ENCODE data around the gene NPHS1. TPM values are rescaled to one million over a fixed set of nuclear protein-coding genes. Genes with fewer than 3 reads are reported as not detected.

NPHS1 gene
- total RNA-seq, 4 donors from 2014 or later, result 0.48 to 1.5 TPM; not detected in 2

DNA sequence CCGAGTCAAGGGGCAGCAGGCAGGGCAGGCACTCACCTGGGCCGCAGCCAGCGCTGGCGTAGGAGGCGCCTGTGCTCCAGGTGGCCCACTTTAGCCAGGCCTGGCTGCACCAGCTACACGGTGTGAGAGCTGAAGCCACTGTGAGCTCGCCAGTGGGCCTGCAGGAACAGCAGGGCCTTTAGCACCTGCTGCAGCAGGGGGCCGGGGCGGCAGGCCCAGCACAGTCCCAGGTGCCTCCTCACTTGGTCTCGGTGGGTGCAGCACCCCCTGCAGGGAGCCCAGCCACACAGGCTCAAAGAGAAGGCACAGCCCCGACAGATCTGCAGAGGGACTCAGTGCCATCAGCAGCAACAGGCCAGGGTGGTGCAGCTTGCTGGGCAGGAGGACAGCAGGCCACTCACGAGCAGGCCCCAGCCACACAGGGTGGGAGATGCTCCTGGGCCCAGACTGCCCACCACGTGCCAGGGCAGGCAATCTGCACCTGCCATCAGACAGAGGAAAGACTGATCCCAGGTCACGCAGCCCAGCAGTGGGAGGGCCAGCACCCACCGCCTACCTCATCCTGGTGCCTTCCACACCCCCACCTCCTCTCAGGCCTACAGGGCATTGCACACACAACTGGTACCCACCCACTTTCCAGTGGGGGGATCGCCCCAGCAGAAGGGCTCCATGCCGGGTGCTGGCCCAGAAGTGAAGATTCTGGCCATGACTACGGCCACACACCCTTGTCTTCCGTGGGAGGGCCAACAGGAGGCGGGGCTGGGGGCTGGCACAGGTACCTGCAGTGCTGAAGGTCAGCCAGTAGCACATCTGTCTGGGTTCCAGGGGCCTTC lies 61.1 kb downstream of the NPHS1 start:
- TF ChIP-seq, protein P1, sequence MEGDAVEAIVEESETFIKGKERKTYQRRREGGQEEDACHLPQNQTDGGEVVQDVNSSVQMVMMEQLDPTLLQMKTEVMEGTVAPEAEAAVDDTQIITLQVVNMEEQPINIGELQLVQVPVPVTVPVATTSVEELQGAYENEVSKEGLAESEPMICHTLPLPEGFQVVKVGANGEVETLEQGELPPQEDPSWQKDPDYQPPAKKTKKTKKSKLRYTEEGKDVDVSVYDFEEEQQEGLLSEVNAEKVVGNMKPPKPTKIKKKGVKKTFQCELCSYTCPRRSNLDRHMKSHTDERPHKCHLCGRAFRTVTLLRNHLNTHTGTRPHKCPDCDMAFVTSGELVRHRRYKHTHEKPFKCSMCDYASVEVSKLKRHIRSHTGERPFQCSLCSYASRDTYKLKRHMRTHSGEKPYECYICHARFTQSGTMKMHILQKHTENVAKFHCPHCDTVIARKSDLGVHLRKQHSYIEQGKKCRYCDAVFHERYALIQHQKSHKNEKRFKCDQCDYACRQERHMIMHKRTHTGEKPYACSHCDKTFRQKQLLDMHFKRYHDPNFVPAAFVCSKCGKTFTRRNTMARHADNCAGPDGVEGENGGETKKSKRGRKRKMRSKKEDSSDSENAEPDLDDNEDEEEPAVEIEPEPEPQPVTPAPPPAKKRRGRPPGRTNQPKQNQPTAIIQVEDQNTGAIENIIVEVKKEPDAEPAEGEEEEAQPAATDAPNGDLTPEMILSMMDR (IDR thresholded peaks at IDR 0.05), result no peak

DNA sequence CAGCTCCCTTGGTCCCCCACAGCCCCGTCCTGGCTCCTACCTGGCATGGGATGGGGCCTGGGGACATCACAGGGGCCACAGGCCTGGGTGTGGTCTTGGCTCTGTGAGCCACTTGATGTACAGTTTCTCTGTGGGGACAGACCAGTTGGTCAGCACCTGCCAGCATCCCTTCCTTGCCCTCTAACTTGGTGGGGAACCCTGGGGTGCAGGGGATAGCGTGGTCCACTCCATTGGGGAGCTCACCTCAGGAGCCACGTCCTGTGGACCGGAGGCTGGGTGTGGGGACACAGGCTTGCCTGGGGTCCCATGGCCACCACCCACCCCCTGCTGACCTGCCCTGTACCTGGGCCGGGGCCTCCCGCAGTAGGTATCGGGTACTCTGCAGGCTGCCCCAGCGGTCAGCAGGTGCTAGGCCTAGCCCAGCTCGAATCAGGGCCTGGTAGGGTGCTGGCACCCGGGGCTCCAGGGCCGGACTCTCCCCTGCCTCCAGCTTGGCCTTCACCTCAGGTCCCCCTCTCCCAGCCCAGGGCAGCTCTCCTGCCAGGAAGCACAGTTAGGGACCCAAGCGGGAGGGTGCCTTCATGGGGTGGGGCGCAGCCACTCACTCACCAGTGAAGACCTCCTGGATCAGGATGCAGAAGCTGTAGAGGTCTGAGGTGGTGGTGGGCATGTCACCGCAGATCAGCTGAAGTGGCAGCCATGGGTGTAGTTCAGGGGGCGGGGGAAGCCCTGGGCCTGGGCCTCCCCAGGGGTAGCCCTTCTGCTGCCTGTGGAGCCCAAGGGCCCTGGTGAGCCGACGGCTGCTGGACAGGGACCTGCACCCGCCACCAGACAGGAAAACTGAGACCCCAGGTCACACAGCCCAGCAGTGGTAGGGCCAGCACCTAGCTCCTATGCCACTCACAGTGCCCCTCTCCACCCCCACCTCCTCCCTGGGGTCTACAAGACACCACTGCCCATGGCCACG lies 62.0 kb downstream of the NPHS1 start:
- DNase-seq (ENCODE audit: low spot score), result no peak
- TF ChIP-seq, protein P1 (IDR thresholded peaks at IDR 0.05), result no peak
- no peak for ATAC-seq (ENCODE audit: low FRiP score)

More for the DNA sequence above, 61.1 kb downstream of the NPHS1 start:
- DNase-seq (ENCODE audit: low spot score) (no peak), ATAC-seq (ENCODE audit: low FRiP score) (no peak)

DNA sequence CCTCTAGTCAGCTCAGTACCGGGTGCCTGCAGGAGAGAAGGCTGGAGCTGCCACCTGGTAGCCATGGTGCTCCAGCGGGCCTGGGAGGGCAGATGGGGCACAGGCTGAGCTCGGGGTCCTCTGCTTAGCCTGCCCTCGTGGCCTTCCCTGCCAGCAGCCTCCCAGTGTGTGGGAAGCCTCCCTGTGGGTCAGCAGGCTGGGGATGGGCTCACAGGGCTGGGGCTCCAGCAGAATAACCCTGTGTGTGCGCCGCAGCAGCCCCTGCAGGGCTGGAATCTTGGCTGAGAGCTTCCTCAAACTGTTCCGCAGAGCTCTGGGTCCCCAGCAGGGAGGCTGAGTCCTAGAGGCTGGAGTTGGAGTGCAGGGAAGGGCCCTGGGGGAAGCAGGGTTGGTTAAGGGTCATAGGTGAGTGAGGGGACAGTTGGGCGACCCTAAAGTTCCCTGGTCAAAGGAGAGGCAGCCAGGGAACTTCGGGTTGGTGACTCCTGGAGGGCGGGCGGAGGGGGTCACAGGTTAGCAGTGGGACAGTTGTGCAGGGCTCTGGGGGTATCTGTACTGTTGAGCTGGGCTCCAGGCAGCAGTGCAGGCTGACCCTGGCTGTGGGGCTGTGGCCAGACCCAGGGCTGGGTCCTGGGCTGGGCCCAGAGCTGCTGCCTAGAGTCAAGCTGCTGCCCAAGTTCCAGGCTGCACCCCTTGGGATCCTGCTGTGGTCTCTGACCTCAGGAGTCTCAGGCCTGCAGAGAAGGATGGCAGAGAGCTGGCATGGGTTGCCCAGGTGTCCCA lies 62.9 kb downstream of the NPHS1 start:
- TF ChIP-seq, protein P1 (IDR thresholded peaks at IDR 0.05), result no peak
- DNase-seq (ENCODE audit: low spot score) (no peak), ATAC-seq (ENCODE audit: low FRiP score) (no peak)

DNA sequence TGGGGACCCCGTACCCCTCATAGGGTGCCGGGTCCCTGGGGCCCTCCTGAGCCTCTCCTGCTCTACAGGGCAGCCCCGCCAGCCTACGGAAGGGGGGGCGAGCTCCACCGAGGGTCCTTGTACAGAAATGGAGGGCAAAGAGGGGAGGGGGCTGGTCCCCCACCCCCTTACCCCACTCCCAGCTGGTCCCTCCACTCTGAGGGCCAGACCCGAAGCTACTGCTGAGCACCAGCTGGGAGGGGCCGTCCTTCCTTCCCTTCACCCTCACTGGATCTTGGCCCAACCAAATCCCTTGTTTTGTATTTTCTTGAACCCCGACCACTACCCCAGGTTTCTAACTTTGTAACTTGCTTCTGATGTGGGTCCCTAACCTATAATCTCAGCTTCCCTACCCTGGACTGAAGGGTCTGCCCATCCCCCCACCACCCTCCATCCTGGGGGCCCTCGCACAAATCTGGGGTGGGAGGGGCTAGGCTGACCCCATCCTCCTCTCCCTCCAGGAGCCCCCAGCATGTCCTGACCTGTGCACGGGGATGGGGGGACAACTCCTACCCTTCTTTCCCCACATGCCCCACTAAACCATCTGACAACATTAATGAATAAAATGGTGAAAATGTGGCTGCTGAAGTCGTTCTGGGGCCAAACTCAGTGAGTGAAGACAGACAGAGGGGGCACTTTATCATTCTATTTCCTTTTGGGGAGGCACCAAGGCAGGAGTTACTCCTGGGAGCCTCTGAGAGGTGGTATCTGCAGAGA lies 63.9 kb downstream of the NPHS1 start:
- TF ChIP-seq, protein P1 (IDR thresholded peaks at IDR 0.05), result no peak
- no peak for DNase-seq (ENCODE audit: low spot score)
- no peak for ATAC-seq (ENCODE audit: low FRiP score)

DNA sequence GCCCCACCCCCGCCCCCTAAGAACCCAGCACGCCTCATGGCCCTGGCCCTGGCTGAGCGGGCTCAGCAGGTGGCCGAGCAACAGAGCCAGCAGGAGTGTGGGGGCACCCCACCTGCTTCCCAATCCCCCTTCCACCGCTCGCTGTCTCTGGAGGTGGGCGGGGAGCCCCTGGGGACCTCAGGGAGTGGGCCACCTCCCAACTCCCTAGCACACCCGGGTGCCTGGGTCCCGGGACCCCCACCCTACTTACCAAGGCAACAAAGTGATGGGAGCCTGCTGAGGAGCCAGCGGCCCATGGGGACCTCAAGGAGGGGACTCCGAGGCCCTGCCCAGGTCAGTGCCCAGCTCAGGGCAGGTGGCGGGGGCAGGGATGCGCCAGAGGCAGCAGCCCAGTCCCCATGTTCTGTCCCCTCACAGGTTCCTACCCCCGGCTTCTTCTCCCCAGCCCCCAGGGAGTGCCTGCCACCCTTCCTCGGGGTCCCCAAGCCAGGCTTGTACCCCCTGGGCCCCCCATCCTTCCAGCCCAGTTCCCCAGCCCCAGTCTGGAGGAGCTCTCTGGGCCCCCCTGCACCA lies 65.0 kb downstream of the NPHS1 start:
- ATAC-seq (ENCODE audit: low FRiP score), result no peak
- TF ChIP-seq, protein P1 (IDR thresholded peaks at IDR 0.05), result no peak

More for the DNA sequence above, 65.0 kb downstream of the NPHS1 start:
- DNase-seq (ENCODE audit: low spot score), result no peak
